SK-MEL-5 (cell line): Measurements from ENCODE around the gene HNMT. TPM values are rescaled to one million over a fixed set of nuclear protein-coding genes. Genes with fewer than 3 reads are reported as not detected.
A peak's percentile ranks its signal among the peaks of the same experiment; 100 is the strongest.
"Not testable (repeated sequence)": the region's sequence is repeated elsewhere in the genome, so short reads cannot be mapped to it uniquely, and the experiment has no call there.

Experiments
- DNase-seq: peaks from one replicate; pipeline ENCODE4 v3.0.0-alpha.2; 2016; ENCODE audit warnings: low read depth, low spot score
- in situ Hi-C: cut with HindIII; loops from 2 replicates; pipeline ENCODE4 v1.10.0; 2016; ENCODE audit warnings: low sequenced_read_pairs, high pct_unique_total_duplicates, low pct_unique_long_range_greater_than_20kb
- total RNA-seq: library from RNA; depleted of rRNA; stranded (reverse); fragments of >200 nt; shearing (Covaris generic); gene quantifications from 2 replicates; pipeline ENCODE4 v1.2.3, GENCODE V29; 2014

The HNMT gene
- total RNA-seq, 1 experiment from 2014 or later: 55.4 TPM

DNA sequence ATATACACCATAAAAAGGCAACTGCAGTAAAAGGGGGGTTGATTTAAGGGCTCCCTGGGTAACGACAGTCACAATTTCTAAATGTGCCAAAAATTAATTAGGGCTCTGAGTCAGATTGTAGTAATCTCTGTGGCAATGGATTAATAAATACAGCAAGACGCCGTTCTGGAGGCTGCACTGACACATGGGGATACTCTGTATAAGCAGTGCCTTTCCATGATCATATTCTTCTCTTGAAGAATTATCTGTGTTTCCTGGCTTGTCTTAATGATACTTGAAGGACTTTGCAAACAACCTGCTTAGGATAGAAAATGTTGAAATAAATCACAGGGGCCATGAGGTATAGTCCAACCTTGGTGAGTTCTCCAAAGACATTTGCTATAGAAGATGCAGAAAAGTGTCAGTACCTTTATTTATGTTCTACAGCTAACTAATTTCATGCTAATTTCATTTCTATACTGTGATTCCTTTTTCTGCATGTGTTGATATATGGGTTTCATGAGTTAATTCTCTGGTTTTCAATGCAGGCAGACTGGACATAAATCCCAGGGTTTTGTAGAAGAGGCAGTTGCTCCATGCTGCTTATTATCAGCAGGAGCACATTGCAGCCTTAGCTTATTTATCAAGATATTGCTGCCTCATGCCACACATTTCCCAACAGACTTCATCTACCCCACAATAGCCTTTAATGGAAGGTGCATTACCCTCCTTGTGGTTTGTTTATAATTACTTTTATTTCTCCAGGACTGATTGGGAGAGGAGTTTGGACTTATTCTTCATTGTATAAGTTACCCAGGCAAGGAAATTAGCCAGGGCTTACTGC lies 54.8 kb downstream of the HNMT start:
- DNase-seq: no peak
- in situ Hi-C loops: no loop called here

DNA sequence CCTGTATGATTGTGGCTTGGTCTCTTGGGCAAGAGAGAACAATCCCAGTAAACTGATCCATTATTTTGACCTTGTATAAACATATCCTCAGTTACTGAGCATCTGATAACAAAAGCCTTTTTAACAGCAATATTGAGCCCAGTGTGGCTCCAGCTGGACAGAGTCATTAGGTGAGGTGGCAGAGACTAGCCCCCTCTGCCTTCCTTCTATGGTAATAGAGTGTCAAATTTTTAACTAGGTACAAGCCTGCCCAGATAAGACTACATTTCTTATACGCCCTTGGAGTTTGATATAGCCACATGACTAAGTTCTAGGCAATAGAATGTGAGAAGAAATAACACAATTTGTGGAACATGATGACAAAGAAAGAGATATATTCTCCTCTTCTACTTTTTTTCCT lies 56.2 kb downstream of the HNMT start:
- in situ Hi-C loops: no loop called here
- DNase-seq: peak; percentile 9

DNA sequence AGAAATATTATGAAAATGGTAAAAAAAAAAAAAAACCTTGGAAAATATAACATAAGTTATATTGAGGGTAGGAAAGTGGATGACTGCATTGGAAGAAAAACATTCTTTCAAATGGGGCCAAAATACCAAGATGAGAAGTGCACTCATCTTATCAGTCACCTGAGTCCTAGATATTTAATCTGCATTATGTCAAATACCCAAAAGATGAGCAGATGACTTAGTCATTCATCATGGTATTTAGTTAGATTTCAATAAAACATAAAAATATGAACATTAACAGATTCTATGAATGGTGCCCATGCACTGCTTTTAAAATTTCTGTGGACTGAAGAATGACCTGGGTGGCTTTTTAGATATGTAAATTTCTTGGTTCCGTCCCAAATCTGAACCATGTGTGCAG lies 56.9 kb downstream of the HNMT start:
- DNase-seq: no peak
- in situ Hi-C loops: no loop called here

DNA sequence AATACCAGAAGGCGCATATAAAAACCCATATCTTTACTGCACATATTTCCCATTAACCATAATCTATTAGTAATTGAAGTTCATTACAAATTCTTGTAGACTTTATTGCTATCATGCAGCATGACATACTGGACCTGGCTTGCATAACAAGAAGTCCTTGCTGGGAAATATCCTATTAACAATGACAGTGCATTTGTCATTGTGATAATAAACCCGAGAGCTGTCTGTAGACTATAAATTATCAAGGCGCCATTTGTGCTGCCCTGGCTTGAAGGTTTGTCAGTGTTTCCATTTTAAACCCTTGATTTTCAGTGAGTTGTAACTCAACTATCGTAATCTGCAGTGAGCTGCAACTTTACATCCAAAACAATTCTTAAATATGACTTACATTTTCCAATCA lies 59.0 kb downstream of the HNMT start:
- in situ Hi-C loops: no loop called here
- DNase-seq: no peak

GRCh38 chr2:138023976-138024375 lies 59.7 kb downstream of the HNMT start:
- DNase-seq: no peak
- in situ Hi-C loops: no loop called here

DNA sequence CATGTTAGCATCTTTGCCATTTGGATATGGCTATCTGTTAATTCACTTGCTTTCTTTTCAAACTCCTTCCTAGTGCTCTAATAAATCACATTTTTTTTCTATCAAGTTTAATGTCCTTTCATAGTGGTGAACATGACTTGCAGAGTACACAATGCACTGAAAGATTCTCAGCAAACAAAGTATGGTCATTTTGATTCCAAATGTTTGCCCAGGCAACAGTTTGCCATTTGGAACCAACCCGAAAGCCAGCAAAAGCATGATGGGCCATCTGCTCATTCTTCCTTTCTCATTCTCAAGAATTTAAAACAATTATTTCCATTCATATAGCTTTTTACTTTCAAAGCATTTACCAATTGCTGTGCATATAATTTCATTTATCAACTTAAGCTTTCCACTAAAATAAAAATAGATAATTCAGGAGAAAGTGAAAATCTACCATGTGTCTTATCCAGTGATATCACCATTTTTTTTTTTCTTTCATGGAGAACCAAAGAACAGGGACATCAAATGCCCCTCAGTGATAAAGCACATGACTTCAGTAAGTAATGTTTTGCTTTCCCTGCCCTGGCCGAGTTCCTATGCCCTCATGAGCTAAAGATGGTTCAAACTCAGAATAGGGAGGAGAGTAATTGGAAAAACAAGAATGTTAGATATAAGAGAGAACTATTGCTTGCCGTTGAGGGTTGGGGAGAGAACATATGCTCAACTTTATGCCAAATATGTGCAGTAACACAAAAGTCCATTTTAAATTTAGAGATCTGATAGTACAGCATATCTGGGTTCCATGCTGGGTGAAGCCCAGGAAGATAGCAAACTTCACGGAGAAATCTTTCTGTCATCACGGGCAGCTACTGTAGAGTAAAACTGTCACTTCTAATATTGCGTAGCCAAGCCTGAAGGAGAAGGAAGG lies 62.1 kb downstream of the HNMT start:
- in situ Hi-C loops: no loop called here
- no peak for DNase-seq

GRCh38 chr2:138028538-138028937 lies 64.3 kb downstream of the HNMT start:
- in situ Hi-C loops: no loop called here
- DNase-seq: no peak

DNA sequence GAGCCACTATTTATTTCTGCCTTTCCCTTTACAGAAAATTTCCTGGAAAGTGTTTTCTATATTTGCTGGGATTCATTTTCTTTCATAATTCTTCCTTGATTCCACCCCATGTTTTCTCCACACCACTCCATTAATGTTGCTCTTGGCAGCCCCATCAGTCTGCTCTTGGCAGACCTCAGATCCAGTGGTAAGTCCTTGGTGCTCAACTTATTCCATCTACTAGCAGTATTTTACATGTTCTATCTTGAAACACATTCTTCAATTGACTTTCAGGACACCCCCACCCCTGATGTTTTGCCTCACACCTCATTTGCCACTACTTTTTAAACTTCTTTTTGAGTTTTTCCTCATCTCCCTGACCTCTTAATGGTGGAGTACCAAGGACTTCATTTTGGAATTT lies 65.0 kb downstream of the HNMT start:
- no peak for DNase-seq
- in situ Hi-C loops: no loop called here

- no peak for DNase-seq
Measured at GRCh38 chr2:138030459-138030858, 66.2 kb downstream of the HNMT start.

GRCh38 chr2:138032334-138032733 lies 68.1 kb downstream of the HNMT start:
- in situ Hi-C loops: no loop called here
- no peak for DNase-seq

More at GRCh38 chr2:138030459-138030858, 66.2 kb downstream of the HNMT start:
- in situ Hi-C loops: no loop called here

- in situ Hi-C loops: no loop called here
- no peak for DNase-seq
Measured at GRCh38 chr2:138034536-138034935, 70.3 kb downstream of the HNMT start.

- in situ Hi-C loops: no loop called here
- DNase-seq: no peak
Measured at GRCh38 chr2:138035608-138036217, 71.4 kb downstream of the HNMT start.

- DNase-seq: no peak
- in situ Hi-C loops: no loop called here
Measured at GRCh38 chr2:138036522-138036921, 72.2 kb downstream of the HNMT start.

GRCh38 chr2:138037090-138037489 lies 72.8 kb downstream of the HNMT start:
- DNase-seq: no peak
- in situ Hi-C loops: no loop called here

DNA sequence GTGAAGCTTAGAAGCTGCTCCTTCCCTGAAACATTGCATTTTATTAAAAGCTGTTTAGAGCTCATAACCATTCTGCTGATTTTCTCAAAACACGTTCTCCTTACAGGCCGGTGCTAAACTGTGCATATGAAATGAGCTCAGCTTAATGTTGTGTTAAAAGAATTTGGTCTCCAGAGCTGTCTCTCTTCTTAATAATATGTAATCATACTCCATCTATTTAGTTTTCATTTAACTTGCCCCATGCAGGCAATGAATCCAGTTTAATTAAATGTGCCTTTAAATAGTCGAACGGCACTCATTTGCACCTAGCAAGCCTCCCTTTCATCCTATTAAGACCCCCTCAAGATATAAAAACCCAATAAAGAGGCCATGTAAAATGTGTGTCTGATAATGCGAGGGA lies 76.3 kb downstream of the HNMT start:
- in situ Hi-C loops: no loop called here
- DNase-seq: no peak

DNA sequence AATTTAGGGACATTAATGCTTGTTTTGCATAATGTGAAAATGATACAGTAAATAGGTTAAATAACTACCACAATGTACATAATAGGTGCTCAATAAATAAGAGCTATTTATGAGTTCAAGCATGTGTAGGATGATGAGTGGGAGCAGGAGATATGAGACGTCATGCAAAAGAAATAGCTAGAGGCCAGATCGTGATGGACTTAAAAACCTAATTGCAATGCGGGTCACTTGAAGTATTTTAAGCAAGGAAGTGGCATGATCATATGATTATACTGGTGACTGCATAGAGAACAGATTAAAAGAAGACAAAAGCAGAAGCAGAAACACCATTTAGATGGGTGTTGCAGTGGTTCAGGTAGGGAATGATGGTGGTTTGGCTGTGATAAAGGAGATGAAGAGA lies 78.0 kb downstream of the HNMT start:
- in situ Hi-C loops: no loop called here
- peak; percentile 5 for DNase-seq

DNA sequence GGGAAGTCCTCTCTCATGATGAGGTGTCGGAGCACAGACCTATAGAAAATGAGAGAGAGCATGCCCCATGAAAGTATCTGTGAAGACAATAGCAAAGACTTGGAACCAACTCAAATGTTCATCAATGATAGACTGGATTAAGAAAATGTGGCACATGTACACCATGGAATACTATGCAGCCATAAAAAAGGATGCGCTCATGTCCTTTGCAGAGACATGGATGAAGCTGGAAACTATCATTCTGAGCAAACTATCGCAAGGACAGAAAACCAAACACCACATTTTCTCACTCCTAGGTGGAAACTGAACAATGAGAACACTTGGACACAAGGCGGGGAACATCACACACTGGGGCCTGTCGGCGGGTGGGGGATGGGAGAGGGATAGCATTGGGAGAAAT lies 79.3 kb downstream of the HNMT start:
- DNase-seq, in situ Hi-C loops: not testable (repeated sequence)

- in situ Hi-C loops: no loop called here
Measured at GRCh38 chr2:138058427-138058826, 94.2 kb downstream of the HNMT start.

More at GRCh38 chr2:138058427-138058826, 94.2 kb downstream of the HNMT start:
- DNase-seq: no peak
